SK-N-SH (cell line): Measurements from ENCODE around the gene LCNL1. TPM values are rescaled to one million over a fixed set of nuclear protein-coding genes. Genes with fewer than 3 reads are reported as not detected.

Experiments
- CTCF ChIA-PET: fragments of 300-600, 350-600 bp; formaldehyde crosslinking; extraction: SDS; loops from one replicate; lab custom pipeline; 2021; lab: Yijun Ruan, JAX
- POLR2A ChIA-PET: fragments of 350-600 bp; sonication (Branson Sonifier 250); formaldehyde crosslinking; extraction: SDS; loops from one replicate; lab custom pipeline; 2020; ENCODE audit warnings: antibody characterized with exemption, inconsistent platforms; lab: Yijun Ruan, JAX
- DNase-seq: peaks from one replicate; pipeline ENCODE4 v3.0.0; 2012
- H2AFZ ChIP-seq: fragments of 200-600 bp; sonication (generic); 2 replicates; pipeline ENCODE4 v1.8.1; 2016; ENCODE audit warnings: antibody characterized with exemption, mild to moderate bottlenecking, low read depth
- H3F3A ChIP-seq: fragments of 200-600 bp; sonication (generic); replicated peaks from 2 replicates; pipeline ENCODE3; 2016; ENCODE audit warnings: antibody characterized with exemption, mild to moderate bottlenecking; ENCODE audit not compliant: insufficient read depth
- H3K27ac ChIP-seq, 2 experiments: fragments of 200-500 bp in 1 of 2; fragments of 200-600 bp in 1 of 2; sonication (Bioruptor generic) in 1 of 2; sonication (generic), shearing (Covaris generic) in 1 of 2; 2 replicates each; pipeline versions ENCODE4 v1.5.1 to v1.6.1; 2014 to 2016; ENCODE audit warnings: low read depth in 2 of 2, inconsistent platforms in 1 of 2, low read length in 1 of 2, mild to moderate bottlenecking in 1 of 2, mixed read lengths in 1 of 2
- H3K27me3 ChIP-seq: fragments of 200-600 bp; sonication (generic), shearing (Covaris generic); 2 replicates; pipeline ENCODE4 v1.6.1; 2016; ENCODE audit warnings: mixed run types; ENCODE audit not compliant: insufficient read depth
- H3K36me3 ChIP-seq, 2 experiments: fragments of 200-500 bp in 1 of 2; fragments of 200-600 bp in 1 of 2; sonication (Bioruptor generic) in 1 of 2; sonication (generic) in 1 of 2; replicated peaks in 1 of 2; 2 replicates each; pipeline versions ENCODE3 to v1.5.1; 2014 to 2016; ENCODE audit warnings: low read length in 1 of 2, mild to moderate bottlenecking in 1 of 2; ENCODE audit not compliant: insufficient read depth in 2 of 2, control insufficient read depth in 1 of 2
- H3K4me1 ChIP-seq, 2 experiments: fragments of 200-500 bp in 1 of 2; fragments of 200-600 bp in 1 of 2; sonication (Bioruptor generic) in 1 of 2; sonication (generic), shearing (Covaris generic) in 1 of 2; 2 replicates each; pipeline versions ENCODE4 v1.5.1 to v1.6.1; 2014 to 2016; ENCODE audit warnings: low read depth in 1 of 2, low read length in 1 of 2, mixed run types in 1 of 2; ENCODE audit not compliant: insufficient read depth in 2 of 2, control insufficient read depth in 1 of 2
- H3K4me2 ChIP-seq: fragments of 200-600 bp; sonication (generic), shearing (Covaris generic); 2 replicates; pipeline ENCODE4 v1.6.1; 2017; ENCODE audit warnings: mixed run types
- H3K4me3 ChIP-seq, 2 experiments: fragments of 200-500 bp in 1 of 2; fragments of 200-600 bp in 1 of 2; sonication (Bioruptor generic) in 1 of 2; sonication (generic), shearing (Covaris generic) in 1 of 2; 2 replicates each; pipeline versions ENCODE4 v1.5.1 to v1.8.1; 2014 to 2016; ENCODE audit warnings: low read depth in 2 of 2, inconsistent platforms in 1 of 2, low read length in 1 of 2, mild to moderate bottlenecking in 1 of 2, mixed read lengths in 1 of 2, moderate library complexity in 1 of 2
- H3K79me2 ChIP-seq: fragments of 200-600 bp; sonication (generic); 2 replicates; pipeline ENCODE4 v1.8.1; 2017; ENCODE audit warnings: mild to moderate bottlenecking; ENCODE audit not compliant: insufficient read depth
- H3K9ac ChIP-seq: fragments of 200-600 bp; sonication (generic); 2 replicates; pipeline ENCODE4 v1.6.1; 2017; ENCODE audit warnings: mixed run types
- H3K9me2 ChIP-seq: fragments of 200-600 bp; sonication (generic); 2 replicates; pipeline ENCODE4 v1.6.1; 2017; ENCODE audit warnings: mixed run types
- H3K9me3 ChIP-seq: fragments of 200-600 bp; sonication (generic); 2 replicates; pipeline ENCODE4 v1.6.1; 2017; ENCODE audit warnings: mixed run types, mild to moderate bottlenecking, moderate library complexity
- H4K20me1 ChIP-seq: fragments of 200-600 bp; sonication (generic); 2 replicates; pipeline ENCODE4 v1.6.1; 2017; ENCODE audit warnings: mild to moderate bottlenecking, mixed run types; ENCODE audit not compliant: insufficient read depth
- EP300 ChIP-seq, 2 experiments: IDR thresholded peaks; 2 replicates each; pipeline versions ENCODE4 v1.4.0 to v1.6.1; 2012; ENCODE audit warnings: borderline replicate concordance in 1 of 2, low read depth in 1 of 2, low read length in 1 of 2
- FOXJ3 ChIP-seq: sonication (generic); formaldehyde crosslinking; IDR thresholded peaks from 2 replicates; pipeline ENCODE4 v1.5.1; 2020; ENCODE audit warnings: mild to moderate bottlenecking, missing genetic modification reagents
- FOXM1 ChIP-seq: IDR thresholded peaks from 2 replicates; pipeline ENCODE4 v1.4.0; 2012; ENCODE audit warnings: low read depth, mild to moderate bottlenecking
- GABPA ChIP-seq: IDR thresholded peaks from 2 replicates; pipeline ENCODE4 v1.4.0; 2012; ENCODE audit warnings: low read depth, mild to moderate bottlenecking
- IRF3 ChIP-seq: fragments of 150-350 bp; IDR thresholded peaks from 2 replicates; pipeline ENCODE4 v1.6.1; 2016; ENCODE audit warnings: mild to moderate bottlenecking, low read depth, low read length
- JUND ChIP-seq: IDR thresholded peaks from 2 replicates; pipeline ENCODE4 v1.4.0; 2012
- MXI1 ChIP-seq: IDR thresholded peaks from 2 replicates; pipeline ENCODE4 v1.6.1; 2012; ENCODE audit warnings: mild to moderate bottlenecking, low read depth, low read length, improper control_type of control experiment
- NFIC ChIP-seq: IDR thresholded peaks from 2 replicates; pipeline ENCODE4 v1.4.0; 2012; ENCODE audit warnings: borderline replicate concordance
- NRF1 ChIP-seq: IDR thresholded peaks from 2 replicates; pipeline ENCODE4 v1.6.1; 2012; ENCODE audit warnings: low read depth, mild to moderate bottlenecking, low read length
- RCOR1 ChIP-seq: fragments of 150-350 bp; IDR thresholded peaks from 2 replicates; pipeline ENCODE4 v1.6.1; 2017; ENCODE audit warnings: antibody characterized with exemption, low read length
- REST ChIP-seq: IDR thresholded peaks from 2 replicates; pipeline ENCODE4 v1.6.1; 2012; ENCODE audit warnings: mild to moderate bottlenecking, low read depth, low read length, moderate library complexity
- SIN3A ChIP-seq: IDR thresholded peaks from 2 replicates; pipeline ENCODE4 v1.6.1; 2012; ENCODE audit warnings: low read depth, mild to moderate bottlenecking, low read length, moderate library complexity, borderline replicate concordance
- TAF1 ChIP-seq: IDR thresholded peaks from 2 replicates; pipeline ENCODE4 v1.6.1; 2012; ENCODE audit warnings: low read depth, mild to moderate bottlenecking, low read length, moderate library complexity, borderline replicate concordance
- YY1 ChIP-seq: IDR thresholded peaks from 2 replicates; pipeline ENCODE4 v1.4.0; 2012; ENCODE audit warnings: low read depth, mild to moderate bottlenecking
- ZBTB33 ChIP-seq: IDR thresholded peaks from 2 replicates; pipeline ENCODE4 v1.4.0; 2012; ENCODE audit warnings: low read depth, borderline replicate concordance
- WGBS: methylation state at CpG from one replicate; pipeline ENCODE4 v1.1.6; 2017; ENCODE audit warnings: low lambda C conversion rate; 5-methylcytosine and 5-hydroxymethylcytosine counted together
- polyA plus RNA-seq, 3 experiments: library from polyadenylated mRNA; depleted of rRNA; stranded (reverse); fragments of >200 nt; gene quantifications; 2 replicates each; pipeline ENCODE4 v1.2.3, GENCODE V29; 2012

LCNL1 gene
- polyA plus RNA-seq, 1 of the 3 experiments (the other 2 are of a cell fraction) = not detected

GRCh38 chr9:137017791-137018497 lies 35.2 kb downstream of the LCNL1 start:
- H3K9me2 ChIP-seq = no peaks in the 10 kb centered on the region
- H3K79me2 ChIP-seq = no peaks in the 10 kb centered on the region
- peaks cover 0 to 13% of the 10 kb centered on the region in 2 experiments for H3K36me3 ChIP-seq
- no peak overlapping the region for H3K4me3 ChIP-seq
- no peak for DNase-seq
- no peaks in the 10 kb centered on the region for H3K4me1 ChIP-seq
- POLR2A ChIA-PET = no interaction called here
- no peaks in the 10 kb centered on the region for H3K9me3 ChIP-seq
- H3K27me3 ChIP-seq = no peaks in the 10 kb centered on the region
- H3K27ac ChIP-seq = no peak overlapping the region
- no peaks in the 10 kb centered on the region for H3F3A ChIP-seq
- 0 out of 2 replicates have a peak, but pooled peaks cover 4% of the 10 kb centered on the region for H4K20me1 ChIP-seq
- no peak overlapping the region for H3K9ac ChIP-seq
- TF ChIP-seq NFIC (no peak), RCOR1 (no peak), ZBTB33 (no peak), TAF1 (no peak), MXI1 (no peak), GABPA (no peak), FOXJ3 (CRISPR knock-in tag) (no peak)
- H3K4me2 ChIP-seq = no peak overlapping the region
- CTCF ChIA-PET = interaction anchor here (0.6 to 2.1 kb wide), 3 partner anchors 7 to 70 kb away, joined by 3 to 7 read pairs (median 3); no protein-coding TSS in a partner anchor
- no peak overlapping the region for H2AFZ ChIP-seq
- WGBS = 96% methylated on average over 31 of the region's 45 CpGs

GRCh38 chr9:137018761-137019559 lies 36.2 kb downstream of the LCNL1 start:
- H3K9ac ChIP-seq = no peak overlapping the region
- no peaks in the 10 kb centered on the region for H3K9me3 ChIP-seq
- POLR2A ChIA-PET = interaction anchor here (0.6 kb wide), 1 partner anchor 10 kb away, joined by 3 read pairs; no protein-coding TSS in a partner anchor
- 80% methylated on average over 13 of the region's 36 CpGs for WGBS
- H3K9me2 ChIP-seq = no peaks in the 10 kb centered on the region
- H3K4me2 ChIP-seq = no peak overlapping the region
- H3F3A ChIP-seq = no peaks in the 10 kb centered on the region
- CTCF ChIA-PET = interaction anchor here (0.6 to 2.1 kb wide), 5 partner anchors 10 to 71 kb away, joined by 3 to 7 read pairs (median 5); partner anchors contain the start of gene ABCA2
- H2AFZ ChIP-seq = no peak overlapping the region
- TF ChIP-seq REST (no peak), FOXM1 (no peak), IRF3 (no peak), EP300 (IDR thresholded peaks at IDR 0.05; ENCODE audit: borderline replicate concordance in 1 of 2, low read depth in 1 of 2, low read length in 1 of 2) (no peak), GABPA (no peak), JUND (no peak), NRF1 (no peak), SIN3A (no peak), YY1 (no peak)
- H3K27ac ChIP-seq = no peak overlapping the region
- H4K20me1 ChIP-seq = 0 out of 2 replicates have a peak, but pooled peaks cover 4% of the 10 kb centered on the region
- no peaks in the 10 kb centered on the region for H3K27me3 ChIP-seq
- no peaks in the 10 kb centered on the region for H3K4me1 ChIP-seq
- no peak for DNase-seq
- no peaks in the 10 kb centered on the region for H3K79me2 ChIP-seq
- no peak overlapping the region for H3K4me3 ChIP-seq
- peaks cover 0 to 13% of the 10 kb centered on the region in 2 experiments for H3K36me3 ChIP-seq
